GM12873 (cell line): Measurements from ENCODE around the gene GMPR.

ENCODE experiments used
- CTCF ChIP-seq: IDR thresholded peaks from 2 replicates; pipeline ENCODE4 v1.5.1; 2012; ENCODE audit warnings: low read depth, mild to moderate bottlenecking, moderate library complexity, low read length, control low read depth; ENCODE audit not compliant: insufficient read depth; ENCODE audit errors: missing control alignments

Gene GMPR

GRCh38 chr6:16324184-16324583 lies 85.8 kb downstream of the GMPR start:
- no peak for TF ChIP-seq CTCF

- no peak for TF ChIP-seq CTCF
These were observed 86.3 kb downstream of the GMPR start for GRCh38 chr6:16324606-16325225.

GRCh38 chr6:16326531-16326930 lies 88.1 kb downstream of the GMPR start:
- no peak for TF ChIP-seq CTCF

GRCh38 chr6:16326971-16327776 lies 88.8 kb downstream of the GMPR start:
- TF ChIP-seq CTCF = no peak

- no peak for TF ChIP-seq CTCF
These were observed 89.5 kb downstream of the GMPR start for GRCh38 chr6:16327777-16328325.

- no peak for TF ChIP-seq CTCF
These were observed 90.8 kb downstream of the GMPR start for GRCh38 chr6:16329233-16329632.

GRCh38 chr6:16331384-16332174 lies 93.2 kb downstream of the GMPR start:
- TF ChIP-seq CTCF = peak; percentile 91
